ENCODE data around the gene CACNB4. TPM values are rescaled to one million over a fixed set of nuclear protein-coding genes. Genes with fewer than 3 reads are reported as not detected.

CACNB4 gene
- total and polyA plus RNA-seq, 10 of the 15 experiments (the other 5 are each of a cell fraction or from before 2014, with no cell fraction given), result 2.0 to 21.6 (median 9.3) TPM

- Histone ChIP-seq H3K4me3 (no peak overlapping the region), H3K79me2 (ENCODE audit: control insufficient read depth, insufficient read depth, low read length) (no peaks in the 10 kb centered on the region), H3K4me2 (ENCODE audit: control insufficient read depth, insufficient read depth) (no peak overlapping the region), H2AFZ (ENCODE audit: control insufficient read depth, low read depth, low read length) (no peak overlapping the region), H3K9ac (ENCODE audit: control insufficient read depth, insufficient read depth, low read length) (no peak overlapping the region), H3K36me3 (ENCODE audit: control insufficient read depth in 2 of 2, insufficient read depth in 2 of 2, low read length in 1 of 2) (no peaks in the 10 kb centered on the region), H4K20me1 (ENCODE audit: control insufficient read depth, insufficient read depth) (no peaks in the 10 kb centered on the region), H3K27me3 (replicated peaks in 1 of 2; ENCODE audit: control insufficient read depth in 2 of 2, insufficient read depth in 2 of 2, low read length in 1 of 2) (no peaks in the 10 kb centered on the region), H3K4me1 (ENCODE audit: control insufficient read depth, insufficient read depth, low read length) (peaks cover 2% of the 10 kb centered on the region; the same call in 1 of the 2 replicates), H3K27ac (ENCODE audit: control insufficient read depth, insufficient read depth) (no peak overlapping the region), H3K9me3 (replicated peaks; ENCODE audit: control insufficient read depth, insufficient read depth, low read length) (no peaks in the 10 kb centered on the region)
- ATAC-seq, result no peak
- intact Hi-C loops (cut with micrococcal nuclease; ENCODE audit: unreplicated experiment) (no loop called here), in situ Hi-C loops (cut with MboI) (no loop called here)
- POLR2A ChIA-PET, result no interaction called here
- DNase-seq (ENCODE audit: low read depth, low spot score), result no peak
- SMC1A ChIA-PET (ENCODE audit: uncharacterized antibody, unreplicated experiment), result no interaction called here
- 7% methylated on average over 2 of the region's 2 CpGs for WGBS (ENCODE audit: insufficient coverage, insufficient replicate concordance, low lambda C conversion rate, missing lambda C conversion rate)
- CTCF ChIA-PET, result interaction anchor here (1.7 kb wide), 1 partner anchor 41 kb away, joined by 6 read pairs; no protein-coding TSS in a partner anchor
- RAD21 ChIA-PET (ENCODE audit: unreplicated experiment), result no interaction called here
- no peak for FAIRE-seq
- BruUV-seq (replicated peaks), result no TSS peak
- TF ChIP-seq ZNF217 (IDR thresholded peaks at IDR 0.05) (no peak), CUX1 (IDR thresholded peaks at IDR 0.05; ENCODE audit: insufficient replicate concordance, low read depth, low read length) (no peak), CEBPB (IDR thresholded peaks at IDR 0.05; ENCODE audit: borderline replicate concordance in 1 of 2, low read depth in 2 of 2, low read length in 2 of 2) (no peak), ZNF622 (IDR thresholded peaks at IDR 0.05) (no peak), IRF5 (IDR thresholded peaks at IDR 0.05; ENCODE audit: borderline replicate concordance) (no peak), KLF5 (IDR thresholded peaks at IDR 0.05; ENCODE audit: partially characterized antibody) (no peak), NFYA (IDR thresholded peaks at IDR 0.05; ENCODE audit: borderline replicate concordance, low read depth, low read length) (no peak), SMC3 (IDR thresholded peaks at IDR 0.05; ENCODE audit: borderline replicate concordance, low read length) (no peak), SUPT20H (IDR thresholded peaks at IDR 0.05; ENCODE audit: borderline replicate concordance, control insufficient read depth, low read depth, low read length) (no peak), RBBP5 (conservative IDR thresholded peaks at IDR 0.05) (no peak), ZBTB40 (IDR thresholded peaks at IDR 0.05; ENCODE audit: borderline replicate concordance) (no peak), JUNB (IDR thresholded peaks at IDR 0.05) (no peak)
These were observed 9.6 kb downstream of the CACNB4 start for GRCh38 chr2:152089238-152089637.
